ENCODE measurements around the gene BAZ1B.
A peak's percentile ranks its signal among the peaks of the same experiment; 100 is the strongest.
"Not testable (repeated sequence)": the region's sequence is repeated elsewhere in the genome, so short reads cannot be mapped to it uniquely, and the experiment has no call there.

Gene BAZ1B, protein sequence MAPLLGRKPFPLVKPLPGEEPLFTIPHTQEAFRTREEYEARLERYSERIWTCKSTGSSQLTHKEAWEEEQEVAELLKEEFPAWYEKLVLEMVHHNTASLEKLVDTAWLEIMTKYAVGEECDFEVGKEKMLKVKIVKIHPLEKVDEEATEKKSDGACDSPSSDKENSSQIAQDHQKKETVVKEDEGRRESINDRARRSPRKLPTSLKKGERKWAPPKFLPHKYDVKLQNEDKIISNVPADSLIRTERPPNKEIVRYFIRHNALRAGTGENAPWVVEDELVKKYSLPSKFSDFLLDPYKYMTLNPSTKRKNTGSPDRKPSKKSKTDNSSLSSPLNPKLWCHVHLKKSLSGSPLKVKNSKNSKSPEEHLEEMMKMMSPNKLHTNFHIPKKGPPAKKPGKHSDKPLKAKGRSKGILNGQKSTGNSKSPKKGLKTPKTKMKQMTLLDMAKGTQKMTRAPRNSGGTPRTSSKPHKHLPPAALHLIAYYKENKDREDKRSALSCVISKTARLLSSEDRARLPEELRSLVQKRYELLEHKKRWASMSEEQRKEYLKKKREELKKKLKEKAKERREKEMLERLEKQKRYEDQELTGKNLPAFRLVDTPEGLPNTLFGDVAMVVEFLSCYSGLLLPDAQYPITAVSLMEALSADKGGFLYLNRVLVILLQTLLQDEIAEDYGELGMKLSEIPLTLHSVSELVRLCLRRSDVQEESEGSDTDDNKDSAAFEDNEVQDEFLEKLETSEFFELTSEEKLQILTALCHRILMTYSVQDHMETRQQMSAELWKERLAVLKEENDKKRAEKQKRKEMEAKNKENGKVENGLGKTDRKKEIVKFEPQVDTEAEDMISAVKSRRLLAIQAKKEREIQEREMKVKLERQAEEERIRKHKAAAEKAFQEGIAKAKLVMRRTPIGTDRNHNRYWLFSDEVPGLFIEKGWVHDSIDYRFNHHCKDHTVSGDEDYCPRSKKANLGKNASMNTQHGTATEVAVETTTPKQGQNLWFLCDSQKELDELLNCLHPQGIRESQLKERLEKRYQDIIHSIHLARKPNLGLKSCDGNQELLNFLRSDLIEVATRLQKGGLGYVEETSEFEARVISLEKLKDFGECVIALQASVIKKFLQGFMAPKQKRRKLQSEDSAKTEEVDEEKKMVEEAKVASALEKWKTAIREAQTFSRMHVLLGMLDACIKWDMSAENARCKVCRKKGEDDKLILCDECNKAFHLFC (N-terminal part only)

DNA sequence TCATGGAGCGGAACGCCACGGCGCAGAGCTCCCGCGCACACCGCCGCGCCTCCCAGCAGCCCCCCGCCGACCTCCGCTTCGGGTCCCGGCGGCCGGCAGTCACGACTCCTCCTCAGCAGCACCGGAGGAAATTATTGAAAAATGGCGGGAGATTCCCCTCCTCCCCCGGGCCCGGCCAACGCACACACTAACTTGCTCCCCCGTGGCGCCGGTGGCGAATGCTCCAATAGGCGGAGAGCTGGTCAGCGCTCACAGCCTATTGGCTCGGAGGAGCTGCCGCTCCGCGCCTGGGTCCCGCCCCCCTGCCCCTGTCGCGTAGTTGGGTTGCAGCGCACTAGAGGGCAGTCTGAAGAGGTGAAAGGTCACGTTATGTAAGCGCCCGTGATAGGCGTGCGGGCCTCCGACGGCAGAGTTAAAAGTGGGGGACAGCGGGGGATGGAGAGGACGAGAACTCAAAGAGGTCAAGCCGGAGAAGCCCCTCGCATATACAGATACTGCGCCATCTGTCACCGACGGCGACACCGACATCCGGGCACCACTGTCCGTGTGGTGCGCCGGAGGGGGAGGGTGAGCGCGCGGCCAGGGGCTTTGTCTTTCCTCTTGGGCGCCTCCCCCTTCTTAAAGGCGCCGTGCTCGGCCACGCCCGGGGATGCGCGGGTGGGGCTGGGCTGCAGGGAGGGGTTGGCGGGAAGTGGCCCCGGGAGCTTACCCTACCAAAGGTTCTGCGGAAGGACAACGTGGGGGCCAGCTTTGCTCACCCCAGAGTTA is at the start of gene BAZ1B:
Gene BAZ1B, minus strand, starts transcription at position 189 of the 768 bp plus-strand sequence. CDS start 360 bp downstream, outside the sequence.
- peak; percentile 99 for DNase-seq

DNA sequence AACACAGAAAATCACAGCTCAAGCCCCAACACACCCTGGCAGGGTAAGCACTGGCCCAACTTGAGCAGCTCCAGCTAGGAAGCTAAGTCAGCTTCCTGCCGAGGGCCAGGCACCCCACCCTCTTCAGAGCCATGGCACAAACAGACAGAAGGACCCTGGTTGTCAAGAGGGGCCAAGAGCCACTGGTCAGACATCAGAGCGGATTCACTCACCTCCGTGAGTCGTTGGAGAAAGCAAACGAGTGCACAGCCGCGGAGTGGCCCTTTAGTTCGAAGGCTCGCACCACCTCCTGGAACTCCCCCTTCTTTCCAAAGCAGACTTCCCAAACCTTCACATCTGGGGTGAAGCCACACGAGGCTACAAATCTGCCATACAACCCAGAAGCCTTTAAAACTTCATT is 48.9 kb upstream of the BAZ1B start:
- no peak for DNase-seq

DNA sequence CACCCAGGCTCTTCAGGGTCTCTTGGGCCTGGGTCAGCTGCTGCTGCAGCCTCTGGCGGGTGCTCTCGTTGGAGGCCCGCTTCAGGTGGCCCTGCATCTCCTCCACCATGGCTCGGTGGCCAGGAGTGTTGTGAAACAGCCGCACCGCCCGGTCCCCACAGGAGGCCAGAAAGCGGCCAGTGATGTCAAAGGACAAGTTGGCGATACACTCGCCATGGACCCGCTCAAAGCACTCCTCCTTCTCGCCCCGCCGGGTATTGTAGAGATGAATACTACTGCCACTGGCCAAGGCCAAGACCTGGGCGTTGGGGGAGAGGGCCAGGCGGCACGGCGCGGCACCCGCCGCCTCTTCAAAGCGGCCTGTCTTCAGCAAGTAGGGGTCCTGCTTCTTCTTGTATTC is 48.4 kb upstream of the BAZ1B start:
- no peak for DNase-seq

DNA sequence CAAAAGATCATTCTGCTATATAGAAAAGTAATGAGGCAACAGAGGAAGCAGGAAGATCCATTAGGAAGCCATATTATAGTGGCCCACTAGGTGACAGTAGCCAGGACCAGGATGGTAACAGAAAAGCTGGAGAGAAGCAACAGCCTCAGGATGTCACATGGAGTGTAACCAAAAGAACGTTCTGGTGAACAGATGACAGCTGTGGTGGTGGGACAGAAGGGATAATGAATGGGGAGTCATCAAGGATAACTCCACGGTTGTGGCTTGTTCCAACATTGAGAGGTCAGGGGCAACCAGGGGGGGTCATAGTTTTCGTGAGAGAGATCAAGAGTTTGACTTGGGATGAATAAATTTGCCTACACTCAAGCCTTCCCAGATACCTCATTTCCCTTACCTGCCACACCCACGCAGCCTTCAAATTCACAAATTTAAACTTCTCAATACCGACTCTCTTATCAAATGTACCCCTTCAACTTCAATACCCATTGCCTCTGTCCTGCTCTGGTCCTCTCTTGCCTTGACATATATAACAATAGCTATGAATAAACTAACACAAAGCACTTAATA is 47.0 kb upstream of the BAZ1B start:
- DNase-seq: no peak

DNA sequence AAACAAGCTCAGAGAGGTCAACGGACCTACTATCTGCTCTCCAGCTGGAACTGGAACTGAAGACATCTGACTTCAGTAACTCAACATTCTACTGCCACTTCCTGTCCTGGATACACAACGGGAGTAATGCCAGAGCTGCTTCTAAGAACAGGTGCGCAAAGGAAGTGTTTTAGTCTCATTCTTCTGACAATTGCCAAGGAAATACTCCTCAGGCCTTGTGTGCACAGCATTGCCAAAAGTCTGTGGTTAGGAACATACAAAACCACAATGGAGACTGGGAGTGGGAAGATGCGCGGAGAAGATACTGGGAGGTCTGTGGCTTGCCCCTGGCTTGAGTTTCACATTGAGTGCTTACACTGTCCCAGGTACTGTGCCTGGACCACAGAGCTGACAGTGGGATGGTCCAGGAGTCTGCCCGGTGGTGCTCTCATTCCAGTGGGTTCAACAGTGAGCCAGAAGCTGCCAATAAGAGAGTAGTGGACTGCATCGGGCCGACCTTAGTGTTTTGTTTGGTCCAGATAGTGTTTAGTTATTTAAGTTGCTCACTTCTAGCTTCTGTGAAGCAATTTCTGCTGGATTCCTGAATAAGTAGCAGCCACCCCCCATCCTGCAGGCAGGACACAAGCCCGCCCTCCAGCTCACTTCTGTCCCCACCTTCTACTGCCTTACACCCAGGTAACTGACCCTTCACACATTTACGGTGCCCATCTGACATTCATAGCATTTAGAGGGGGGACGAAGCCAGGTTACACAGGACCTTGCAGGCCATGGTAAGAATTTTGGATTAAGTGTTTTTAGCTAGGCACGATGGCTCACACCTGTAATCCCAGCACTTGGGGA is 46.0 kb upstream of the BAZ1B start:
- DNase-seq: no peak

GRCh38 chr7:73567140-73567539 is 45.0 kb upstream of the BAZ1B start:
- no peak for DNase-seq

GRCh38 chr7:73566431-73566830 is 44.3 kb upstream of the BAZ1B start:
- DNase-seq: not testable (repeated sequence)

GRCh38 chr7:73565675-73566340 is 43.7 kb upstream of the BAZ1B start:
- peak; percentile 60 for DNase-seq

- DNase-seq: peak; percentile 82
Measured at GRCh38 chr7:73560109-73560835, 38.2 kb upstream of the BAZ1B start.

GRCh38 chr7:73557397-73558257 is 35.5 kb upstream of the BAZ1B start, which contains the start of gene BCL7B:
Gene BCL7B, minus strand, starts transcription at chr7:73557690. Its CDS starts 112 bp downstream, at chr7:73557578.
- DNase-seq: peak; percentile 80

- peak; percentile 97 for DNase-seq
Measured at GRCh38 chr7:73557108-73557396, 35.0 kb upstream of the BAZ1B start.

DNA sequence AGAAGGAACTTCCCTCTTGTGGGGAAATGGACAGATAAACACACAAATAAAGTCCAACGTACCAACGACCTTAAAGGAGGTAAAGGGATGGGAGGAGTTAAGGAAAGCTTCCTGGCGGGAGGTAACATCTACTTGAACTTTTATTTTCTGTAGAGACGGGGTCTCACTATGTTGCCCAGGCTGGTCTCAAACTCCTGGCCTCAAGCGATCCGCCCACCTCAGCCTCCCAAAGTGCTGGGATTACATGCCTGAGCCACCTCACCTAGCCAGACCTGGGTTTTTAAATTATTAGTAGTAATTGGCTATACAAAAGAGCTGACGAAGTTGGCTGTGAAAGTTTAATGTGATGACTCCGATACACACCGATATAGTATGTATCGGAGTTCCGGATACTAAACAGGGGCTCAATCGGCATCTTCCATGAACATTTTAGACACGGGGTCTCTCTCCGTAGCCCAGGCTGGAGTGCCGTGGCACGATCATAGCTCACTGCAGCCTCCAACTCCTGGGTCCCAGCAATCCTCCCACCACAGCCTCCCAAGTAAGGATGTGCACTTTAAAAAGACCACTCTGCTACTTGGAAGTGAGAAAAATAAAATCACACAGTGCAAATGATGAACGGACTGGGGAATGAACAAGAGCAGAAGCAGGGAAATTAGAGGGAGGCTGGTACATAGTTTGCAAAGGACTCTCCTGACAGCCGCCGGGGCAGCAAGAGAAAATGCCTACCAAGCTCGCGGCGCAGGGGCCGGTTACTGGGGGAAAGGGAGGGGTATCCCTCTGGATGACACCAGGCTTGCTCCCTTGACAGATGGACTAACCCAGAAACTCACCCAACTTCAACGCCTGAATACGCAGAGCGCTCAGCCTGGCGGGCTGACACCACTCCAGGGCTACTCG is 34.4 kb upstream of the BAZ1B start:
- no peak for DNase-seq

- no peak for DNase-seq
Measured at GRCh38 chr7:73555411-73555982, 33.4 kb upstream of the BAZ1B start.

- not testable (repeated sequence) for DNase-seq
Measured at GRCh38 chr7:73550093-73550492, 28.0 kb upstream of the BAZ1B start.

- DNase-seq: no peak
Measured at GRCh38 chr7:73549176-73549575, 27.1 kb upstream of the BAZ1B start.

DNA sequence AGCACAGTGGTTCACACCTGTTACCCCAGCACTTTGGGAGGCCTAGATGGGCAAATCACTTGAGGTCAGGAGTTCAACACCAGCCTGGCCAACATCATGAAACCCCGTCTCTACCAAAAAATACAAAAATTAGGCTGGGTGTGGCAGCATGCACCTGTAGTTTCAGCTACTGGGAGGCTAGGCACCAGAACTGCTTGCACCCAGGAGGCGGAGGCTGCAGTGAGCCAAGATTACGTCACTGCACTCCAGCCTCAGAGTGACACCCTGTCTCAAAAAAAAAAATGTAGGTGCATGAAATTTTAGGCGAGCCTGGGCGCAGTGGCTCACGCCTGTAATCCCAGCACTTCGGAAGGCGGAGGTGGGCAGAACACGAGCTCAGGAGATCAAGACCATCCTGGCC is 25.7 kb upstream of the BAZ1B start:
- no peak for DNase-seq

DNA sequence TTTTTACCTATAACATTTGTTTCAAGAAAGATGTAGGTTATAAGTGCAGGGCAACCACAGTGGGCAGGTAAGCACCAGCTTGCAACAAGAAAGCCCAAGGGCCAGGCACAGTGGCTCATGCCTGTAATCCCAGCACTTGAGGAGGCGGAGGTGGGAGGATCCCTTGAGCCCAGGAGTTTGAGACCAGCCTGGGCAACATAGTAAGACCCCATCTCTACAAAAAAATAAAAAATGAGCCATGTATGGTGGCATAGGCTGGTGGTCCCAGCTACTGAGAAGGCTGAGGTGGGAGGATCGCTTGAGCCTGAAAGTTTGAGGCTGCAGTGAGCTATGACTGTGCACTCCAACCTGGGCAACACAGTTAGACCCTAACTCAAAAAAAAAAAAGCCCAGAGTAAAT is 22.6 kb upstream of the BAZ1B start:
- DNase-seq: no peak

All from inflammatory macrophage treated with lipopolysaccharide for 4 hours (primary cell).